HG02642 (cell line): ENCODE data around the gene NCKAP1.
"Not testable (repeated sequence)": the region's sequence is repeated elsewhere in the genome, so short reads cannot be mapped to it uniquely, and the experiment has no call there.

Experiments used
- ATAC-seq: cut with Tn5 transposase; IDR thresholded peaks from one replicate; pipeline ENCODE4 v1.9.1; 2021; ENCODE audit warnings: mild to moderate bottlenecking; ENCODE audit not compliant: unreplicated experiment, poor library complexity

Gene NCKAP1

DNA sequence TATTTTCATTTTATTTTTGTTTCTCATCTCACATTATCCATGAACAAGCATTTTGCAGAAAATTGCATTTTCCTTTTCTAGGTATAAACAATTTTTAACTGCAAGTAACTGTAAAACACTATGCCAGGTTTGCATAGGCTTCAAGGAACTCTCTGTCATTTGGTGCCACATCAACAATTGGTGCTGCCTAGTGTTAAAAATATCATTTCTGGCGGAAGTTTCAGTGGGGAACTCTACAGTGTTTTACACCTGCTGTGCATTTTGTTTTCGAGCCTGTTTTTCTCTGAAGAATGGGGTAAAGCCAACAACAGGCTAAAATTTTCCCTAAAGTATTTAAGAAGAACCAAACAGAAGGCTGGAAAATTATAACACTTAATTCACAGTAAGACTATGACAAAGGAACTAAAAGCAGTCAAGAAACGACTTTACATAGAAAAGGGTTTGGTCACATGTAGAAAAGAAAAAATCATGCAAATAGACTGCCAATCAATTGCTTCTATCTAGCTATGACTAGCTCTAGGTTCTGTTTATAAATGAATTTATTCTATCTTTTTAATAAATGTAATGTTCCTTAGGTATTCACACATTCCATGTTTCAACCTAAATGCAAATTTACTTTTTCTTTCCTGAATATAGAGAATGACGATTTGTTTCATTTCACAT is 150.4 kb downstream of the NCKAP1 start:
- no peak for ATAC-seq

DNA sequence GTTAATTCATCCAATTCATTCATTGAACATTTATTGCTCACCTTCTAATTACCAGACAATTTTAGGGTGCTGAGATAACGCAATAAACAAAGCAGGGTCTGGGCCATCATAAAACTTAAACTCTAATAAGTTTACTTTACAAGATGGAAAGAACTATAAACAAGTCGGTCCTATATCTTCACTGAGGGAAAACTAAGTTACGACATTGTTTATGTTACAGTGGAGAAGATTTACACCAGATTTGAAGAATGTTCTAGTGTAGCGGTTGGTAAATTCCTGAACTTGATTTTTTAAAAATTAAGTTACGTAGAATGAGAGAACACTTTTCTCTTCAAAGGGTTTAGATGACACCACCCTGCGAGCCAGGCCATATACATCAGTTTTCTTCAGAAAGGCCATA is 151.2 kb downstream of the NCKAP1 start:
- ATAC-seq = no peak

DNA sequence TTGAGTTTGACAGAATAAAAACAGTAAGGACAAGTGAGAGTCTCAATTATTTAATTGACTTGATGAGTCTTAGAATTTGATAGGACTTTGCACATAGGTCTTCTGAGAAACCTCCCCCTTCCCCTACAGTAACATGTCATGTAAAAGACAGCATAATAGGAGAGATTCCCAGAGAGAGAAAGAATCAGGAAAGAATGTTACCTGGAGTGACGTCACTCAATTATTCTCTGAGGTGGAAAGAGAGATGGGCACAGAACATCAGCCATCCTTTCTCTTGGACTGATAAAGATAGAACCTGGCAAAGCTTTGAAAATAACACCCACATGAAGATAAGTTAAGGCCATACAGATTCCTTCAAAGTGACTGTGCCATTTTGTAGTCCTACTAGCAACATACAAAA is 152.5 kb downstream of the NCKAP1 start:
- ATAC-seq = no peak

DNA sequence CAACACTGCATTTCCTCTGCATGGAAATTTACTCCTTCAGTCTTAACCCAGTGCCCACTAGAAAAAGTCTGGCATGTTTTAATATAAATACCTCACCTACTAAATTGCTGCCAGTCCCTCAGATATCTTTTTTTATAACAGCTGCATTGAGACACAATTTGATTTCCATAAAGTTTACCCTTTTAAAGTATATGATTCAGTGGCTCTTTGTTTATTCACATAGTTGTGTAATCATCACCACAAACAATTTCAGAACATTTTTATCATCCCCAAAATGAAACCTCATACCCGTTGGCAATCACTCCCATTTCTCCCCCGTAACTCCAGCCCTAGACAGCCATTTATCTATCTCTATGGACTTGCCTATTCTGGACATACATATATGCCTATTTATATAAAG is 154.8 kb downstream of the NCKAP1 start:
- ATAC-seq = no peak

DNA sequence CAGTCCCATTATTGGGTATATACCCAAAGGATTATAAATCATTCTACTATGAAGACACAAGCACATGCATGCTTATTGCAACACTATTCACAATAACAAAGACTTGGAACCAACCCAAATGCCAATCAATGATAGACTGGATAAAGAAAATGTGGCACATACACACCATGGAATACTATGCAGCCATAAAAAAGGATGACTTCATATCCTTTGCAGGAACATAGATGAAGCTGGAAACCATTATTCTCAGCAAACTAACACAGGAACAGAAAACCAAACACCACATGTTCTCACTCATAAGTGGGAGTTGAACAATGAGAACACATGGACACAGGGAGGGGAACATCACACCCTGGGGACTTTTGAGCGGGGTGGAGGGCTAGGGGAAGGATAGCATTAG is 158.2 kb downstream of the NCKAP1 start:
- ATAC-seq = not testable (repeated sequence)

DNA sequence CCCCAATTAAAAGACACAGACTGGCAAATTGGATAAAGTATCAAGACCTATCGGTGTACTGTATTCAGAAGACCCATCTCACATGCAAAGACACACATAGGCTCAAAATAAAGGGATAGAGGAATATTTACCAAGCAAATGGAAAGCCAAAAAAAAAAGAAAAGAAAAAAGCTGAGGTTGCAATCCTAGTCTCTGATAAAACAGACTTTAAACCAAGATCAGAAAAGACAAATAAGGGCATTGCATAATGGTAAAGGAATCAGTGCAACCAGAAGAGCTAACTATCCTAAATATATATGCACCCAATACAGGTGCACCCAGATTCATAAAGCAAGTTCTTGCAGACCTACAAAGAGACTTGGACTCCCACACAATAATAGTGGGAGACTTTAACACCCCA is 161.6 kb downstream of the NCKAP1 start:
- not testable (repeated sequence) for ATAC-seq

DNA sequence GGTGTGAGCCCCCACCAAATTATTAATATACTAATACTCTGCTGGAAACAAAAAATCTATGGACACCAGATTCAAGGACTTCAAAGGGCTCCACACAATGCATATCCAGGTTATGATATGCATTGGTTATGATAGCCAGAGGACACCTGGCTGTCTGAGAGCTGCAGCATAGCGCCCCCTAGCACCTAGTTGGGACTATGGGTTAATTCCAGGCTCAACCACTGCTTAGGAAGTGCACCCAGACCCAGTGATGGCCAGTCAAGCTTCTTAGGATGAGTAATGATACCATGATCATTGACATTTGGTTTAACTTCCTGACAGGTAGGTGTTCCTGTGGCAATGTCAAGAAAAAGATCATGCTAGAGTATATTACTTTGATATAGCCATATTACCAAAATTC is 168.0 kb downstream of the NCKAP1 start:
- no peak for ATAC-seq

DNA sequence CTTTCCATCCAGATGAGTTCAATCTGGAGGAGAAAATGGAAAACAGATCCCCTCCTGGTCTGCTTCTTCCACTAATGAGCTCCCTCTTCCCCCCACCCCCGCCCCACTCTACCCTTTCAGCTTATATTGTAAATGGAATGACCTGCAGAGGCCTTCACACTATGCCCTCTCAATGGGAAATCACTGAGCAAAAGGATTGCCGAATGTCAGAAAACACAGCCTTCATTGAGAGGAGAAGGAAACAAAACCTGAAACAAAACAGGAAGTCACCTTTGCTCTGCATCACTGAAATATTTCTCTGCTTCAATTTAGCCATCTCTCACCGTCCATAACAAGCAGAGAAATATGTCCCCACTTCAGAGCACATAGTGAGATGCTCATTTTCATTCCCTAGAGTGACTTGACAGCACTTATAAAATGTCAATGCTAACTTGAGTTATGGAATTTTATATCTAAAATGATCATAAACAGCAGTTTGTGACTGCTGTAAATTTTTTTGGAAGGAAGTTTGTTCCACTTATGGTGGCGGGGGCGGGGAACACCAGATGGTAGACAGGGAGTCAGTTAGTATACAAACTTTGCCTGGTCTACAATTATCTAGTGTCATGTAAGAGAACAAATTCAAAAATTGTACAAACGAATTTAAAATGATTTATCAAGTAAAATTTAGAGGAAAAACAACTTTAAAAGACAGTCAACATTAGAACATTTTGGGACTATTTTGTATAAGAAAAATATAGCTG is 170.0 kb downstream of the NCKAP1 start:
- no peak for ATAC-seq

DNA sequence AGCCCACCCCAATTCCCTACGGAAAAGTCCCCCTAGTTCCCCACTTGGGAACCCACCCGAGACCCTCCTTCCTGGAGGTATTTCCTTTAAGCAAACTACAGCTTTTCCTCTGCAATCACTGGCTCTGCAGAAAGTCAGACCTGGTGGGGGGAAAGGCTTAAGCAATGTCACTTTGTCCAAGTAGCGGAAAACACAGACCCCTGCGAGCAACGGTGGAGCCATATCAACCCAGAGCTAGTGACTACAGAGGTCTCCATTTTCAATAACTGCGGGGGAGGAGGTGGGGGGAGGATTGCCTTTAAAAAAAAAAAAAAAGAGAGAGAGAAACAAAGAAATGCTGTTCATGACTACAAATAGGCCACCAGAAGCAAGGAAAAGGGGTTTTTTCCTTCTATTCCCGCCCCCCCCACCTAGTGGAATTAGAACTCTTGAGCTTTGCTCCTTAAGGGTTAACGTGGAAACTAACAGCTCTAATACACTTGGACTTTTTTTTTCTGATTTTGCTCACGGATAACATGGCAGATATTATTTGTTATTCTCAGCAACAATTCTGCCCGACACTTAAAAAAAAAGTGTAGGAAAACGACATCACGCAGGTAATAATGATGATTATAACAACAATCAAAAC is 170.7 kb downstream of the NCKAP1 start:
- no peak for ATAC-seq

DNA sequence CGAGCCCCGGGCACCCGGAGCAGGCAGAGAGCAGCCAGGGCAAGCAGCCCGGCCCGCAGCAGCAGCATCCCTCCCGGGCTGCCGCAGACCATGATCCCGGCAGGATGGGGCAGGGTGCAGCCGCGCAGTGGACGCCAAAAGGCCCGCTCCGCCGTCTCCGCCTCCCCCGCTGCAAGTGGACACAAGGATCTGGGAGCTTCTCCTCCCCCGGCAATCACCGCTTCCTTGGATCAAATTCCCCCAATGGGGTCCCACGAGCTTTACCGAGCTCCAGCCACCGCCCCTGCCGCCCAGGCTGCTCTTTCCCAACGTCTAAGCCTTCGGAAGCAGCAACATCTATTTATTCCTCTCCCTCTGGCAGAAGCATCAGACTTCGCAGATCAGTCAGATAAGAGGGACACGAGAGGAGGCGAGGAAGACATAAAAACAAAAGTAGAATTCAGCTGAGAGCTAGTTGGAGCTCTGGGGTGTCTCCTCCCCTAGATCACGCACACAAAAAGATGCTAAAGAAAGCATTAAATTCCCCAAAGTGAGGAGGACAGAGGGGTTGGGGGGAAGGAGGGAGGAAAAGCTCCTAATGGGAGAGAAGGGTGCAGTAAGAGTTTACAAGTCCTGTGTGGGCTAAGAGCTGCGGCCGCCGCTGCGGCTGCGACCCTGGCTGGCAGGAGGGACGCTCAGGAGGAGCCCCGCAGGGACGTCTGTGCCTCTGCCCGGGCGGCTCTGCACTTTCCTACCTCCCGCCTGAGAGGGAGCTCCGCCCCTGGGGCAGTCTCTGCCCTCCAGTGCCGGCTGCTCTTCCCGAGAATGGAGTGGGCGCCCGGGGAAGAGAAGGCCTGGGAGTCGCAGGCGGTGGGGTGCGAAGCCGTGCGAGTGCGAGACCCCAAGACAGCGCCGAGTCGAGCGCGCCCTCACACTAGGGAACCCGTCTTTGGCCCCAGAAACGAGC is 171.5 kb downstream of the NCKAP1 start, which contains the start of gene FRZB:
Gene FRZB (minus strand): TSS at position 177 of the 946 bp plus-strand sequence. CDS start 85 bp downstream, at position 92.
- no peak for ATAC-seq

DNA sequence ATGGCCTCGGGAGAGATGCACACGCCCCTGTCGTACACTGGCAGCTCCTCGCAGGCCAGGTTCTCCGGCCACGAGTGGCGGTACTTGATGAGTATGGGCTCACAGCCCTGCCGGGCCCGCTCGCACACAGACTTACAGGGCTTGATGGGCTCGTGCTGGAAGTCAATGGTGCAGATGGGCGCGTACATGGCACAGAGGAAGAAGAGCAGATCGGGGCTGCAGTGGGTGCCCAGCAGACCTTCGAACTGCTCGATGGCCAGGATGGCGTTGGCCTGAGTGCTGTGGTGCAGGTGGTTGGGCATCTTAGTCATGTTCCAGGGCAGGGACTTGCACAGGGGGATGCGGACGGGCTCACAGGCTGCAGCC is 172.2 kb downstream of the NCKAP1 start:
- ATAC-seq = no peak

DNA sequence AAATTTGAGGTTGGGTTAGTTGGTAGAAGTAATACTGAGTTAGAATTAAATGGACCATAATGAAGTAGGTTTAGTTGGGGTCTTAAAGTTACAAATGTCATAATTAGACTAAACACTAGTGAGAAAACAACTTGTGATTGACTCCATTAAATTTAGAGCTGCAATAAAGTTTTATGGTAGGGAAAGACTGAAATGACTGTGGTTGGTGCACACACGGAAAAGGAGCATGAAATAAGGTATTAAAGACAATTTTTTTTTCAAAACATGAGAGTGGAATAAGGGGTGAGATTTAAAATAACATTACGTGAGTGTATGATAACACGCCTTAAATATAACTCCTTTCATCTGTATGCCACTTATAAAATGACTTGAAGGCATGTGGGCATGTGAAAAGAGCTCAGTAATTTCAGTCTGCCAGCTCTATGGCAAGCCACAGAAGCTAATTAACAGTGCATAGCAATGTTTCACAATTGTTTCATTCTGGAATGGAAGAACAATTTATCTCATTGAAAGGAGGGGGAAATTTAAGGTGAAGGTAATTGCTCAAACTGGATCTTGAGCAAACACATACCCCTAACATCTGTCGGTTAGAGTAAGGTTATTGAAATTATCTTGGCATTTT is 173.2 kb downstream of the NCKAP1 start:
- no peak for ATAC-seq

DNA sequence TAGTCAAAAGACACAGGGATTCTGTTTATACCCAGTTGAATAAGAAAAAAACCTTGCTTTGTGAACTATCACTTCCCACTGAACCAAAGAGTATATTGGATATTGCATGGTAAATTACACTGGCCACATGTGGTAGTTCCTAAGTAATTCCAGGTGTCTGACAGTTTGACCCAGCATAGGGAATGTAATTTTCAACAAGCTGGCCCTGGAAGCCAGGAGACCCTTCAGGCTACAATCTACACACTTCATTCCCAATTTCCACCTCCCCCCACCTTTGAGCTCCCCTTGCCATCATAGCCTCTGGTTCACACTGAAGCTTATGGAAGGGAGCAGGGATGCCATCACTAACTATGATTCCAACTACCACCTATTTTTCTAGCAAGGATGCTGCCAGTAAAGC is 174.6 kb downstream of the NCKAP1 start:
- ATAC-seq = no peak

DNA sequence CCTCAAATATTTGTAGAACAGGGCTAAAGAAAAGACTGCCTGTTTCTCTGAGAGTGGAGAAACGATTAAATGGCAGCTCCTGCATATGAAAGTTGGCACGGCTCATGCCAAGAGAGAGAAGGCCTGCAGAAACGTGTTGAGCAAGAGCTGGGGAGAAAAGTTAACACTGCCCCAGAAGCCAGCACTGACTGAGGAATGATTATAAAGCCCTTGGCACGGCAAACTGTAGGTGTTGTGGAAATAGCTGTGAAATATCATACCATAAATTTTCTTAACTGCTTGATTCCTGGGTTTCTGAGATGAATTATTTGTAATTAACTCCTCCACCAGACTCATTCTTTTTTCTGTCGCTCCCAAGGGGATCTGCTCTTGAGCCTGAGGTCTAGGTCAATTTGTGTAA is 176.2 kb downstream of the NCKAP1 start:
- ATAC-seq = no peak

DNA sequence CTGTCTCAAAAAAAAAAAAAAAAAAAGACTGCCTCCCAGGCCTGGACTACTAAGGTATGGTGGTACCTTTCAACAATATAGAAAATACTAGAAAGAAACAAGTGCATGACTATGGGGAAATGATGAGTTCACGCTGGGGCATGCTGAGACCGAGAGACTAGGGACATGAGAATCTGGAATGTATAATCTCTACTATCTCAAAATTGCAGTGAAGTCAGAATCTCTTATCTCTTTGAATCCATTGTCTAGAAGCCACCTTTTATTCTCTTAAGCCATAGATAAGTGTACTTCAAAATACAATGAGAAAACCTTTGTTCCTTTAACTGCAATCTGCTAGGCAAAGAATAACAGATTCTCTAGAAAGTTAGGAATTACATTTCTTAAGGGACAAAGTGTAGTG is 177.4 kb downstream of the NCKAP1 start:
- ATAC-seq = no peak
